Adrenal gland (tissue), 5 donors: ENCODE data around the gene JAK2.

ENCODE experiments used
- POLR2A ChIP-seq, 2 donors: fragments of 450-650 bp; IDR thresholded peaks; one replicate each; pipeline ENCODE4 v1.6.1; 2017; ENCODE audit warnings: antibody characterized with exemption in 2 of 2, mild to moderate bottlenecking in 2 of 2, moderate library complexity in 1 of 2
- TF ChIP-seq, protein P1 (sequence below), 6 experiments: fragments of 450-650 bp in 4 of 6; fragments of 200-600 bp in 2 of 6; sonication (generic) in 1 of 6; IDR thresholded peaks; 1 replicate in 5 of 6; 2 replicates in 1 of 6; pipeline versions ENCODE4 v1.5.1 to v1.8.0; 2016 to 2021; ENCODE audit warnings: antibody characterized with exemption in 6 of 6, mild to moderate bottlenecking in 2 of 6, moderate library complexity in 1 of 6
- donor health status: DM: no; HTN: no; CAD: no.

DNA sequence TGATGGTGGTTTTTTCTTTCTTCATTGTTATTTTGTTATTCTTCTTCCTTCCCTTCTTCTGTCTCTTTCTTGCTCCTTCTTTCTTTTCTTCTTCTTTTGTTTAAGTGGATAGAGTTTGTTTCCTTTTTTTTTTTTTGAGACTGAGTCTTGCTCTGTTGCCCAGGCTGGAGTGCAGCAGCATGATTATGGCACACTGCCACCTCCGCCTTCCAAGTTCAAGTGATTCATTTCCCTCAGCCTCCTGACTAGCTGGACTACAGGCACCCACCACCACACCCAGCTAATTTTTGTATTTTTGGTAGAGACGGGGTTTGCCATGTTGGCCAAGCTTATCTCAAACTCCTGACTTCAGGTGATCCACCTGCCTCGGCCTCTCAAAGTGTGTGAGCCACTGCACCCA lies 40.3 kb downstream of the JAK2 start:
- TF ChIP-seq, protein P1, sequence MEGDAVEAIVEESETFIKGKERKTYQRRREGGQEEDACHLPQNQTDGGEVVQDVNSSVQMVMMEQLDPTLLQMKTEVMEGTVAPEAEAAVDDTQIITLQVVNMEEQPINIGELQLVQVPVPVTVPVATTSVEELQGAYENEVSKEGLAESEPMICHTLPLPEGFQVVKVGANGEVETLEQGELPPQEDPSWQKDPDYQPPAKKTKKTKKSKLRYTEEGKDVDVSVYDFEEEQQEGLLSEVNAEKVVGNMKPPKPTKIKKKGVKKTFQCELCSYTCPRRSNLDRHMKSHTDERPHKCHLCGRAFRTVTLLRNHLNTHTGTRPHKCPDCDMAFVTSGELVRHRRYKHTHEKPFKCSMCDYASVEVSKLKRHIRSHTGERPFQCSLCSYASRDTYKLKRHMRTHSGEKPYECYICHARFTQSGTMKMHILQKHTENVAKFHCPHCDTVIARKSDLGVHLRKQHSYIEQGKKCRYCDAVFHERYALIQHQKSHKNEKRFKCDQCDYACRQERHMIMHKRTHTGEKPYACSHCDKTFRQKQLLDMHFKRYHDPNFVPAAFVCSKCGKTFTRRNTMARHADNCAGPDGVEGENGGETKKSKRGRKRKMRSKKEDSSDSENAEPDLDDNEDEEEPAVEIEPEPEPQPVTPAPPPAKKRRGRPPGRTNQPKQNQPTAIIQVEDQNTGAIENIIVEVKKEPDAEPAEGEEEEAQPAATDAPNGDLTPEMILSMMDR (IDR thresholded peaks at IDR 0.05), result no peak
- no peak for TF ChIP-seq POLR2A (IDR thresholded peaks at IDR 0.05)
